ENCODE results near the gene SPESP1.

DNA sequence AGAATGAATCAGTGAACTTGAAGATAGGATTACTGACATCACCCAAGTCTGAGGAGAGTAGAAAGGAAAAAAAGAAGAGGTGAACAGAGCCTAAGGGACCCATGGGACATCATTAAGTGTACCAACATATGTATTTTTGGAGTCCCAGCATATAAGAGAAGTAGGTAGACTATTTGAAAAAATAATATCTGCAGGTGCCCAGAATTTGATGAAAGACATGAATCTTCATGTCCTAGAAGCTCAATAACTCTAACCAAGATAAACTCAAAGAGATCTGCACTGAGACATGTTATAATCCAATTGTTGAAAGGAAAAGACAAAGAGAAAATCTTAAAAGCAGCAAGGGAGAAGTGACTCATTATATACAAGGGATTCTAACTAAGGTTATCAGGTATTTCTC, 39.0 kb downstream of the SPESP1 start:
- TF ChIP-seq, protein P1, sequence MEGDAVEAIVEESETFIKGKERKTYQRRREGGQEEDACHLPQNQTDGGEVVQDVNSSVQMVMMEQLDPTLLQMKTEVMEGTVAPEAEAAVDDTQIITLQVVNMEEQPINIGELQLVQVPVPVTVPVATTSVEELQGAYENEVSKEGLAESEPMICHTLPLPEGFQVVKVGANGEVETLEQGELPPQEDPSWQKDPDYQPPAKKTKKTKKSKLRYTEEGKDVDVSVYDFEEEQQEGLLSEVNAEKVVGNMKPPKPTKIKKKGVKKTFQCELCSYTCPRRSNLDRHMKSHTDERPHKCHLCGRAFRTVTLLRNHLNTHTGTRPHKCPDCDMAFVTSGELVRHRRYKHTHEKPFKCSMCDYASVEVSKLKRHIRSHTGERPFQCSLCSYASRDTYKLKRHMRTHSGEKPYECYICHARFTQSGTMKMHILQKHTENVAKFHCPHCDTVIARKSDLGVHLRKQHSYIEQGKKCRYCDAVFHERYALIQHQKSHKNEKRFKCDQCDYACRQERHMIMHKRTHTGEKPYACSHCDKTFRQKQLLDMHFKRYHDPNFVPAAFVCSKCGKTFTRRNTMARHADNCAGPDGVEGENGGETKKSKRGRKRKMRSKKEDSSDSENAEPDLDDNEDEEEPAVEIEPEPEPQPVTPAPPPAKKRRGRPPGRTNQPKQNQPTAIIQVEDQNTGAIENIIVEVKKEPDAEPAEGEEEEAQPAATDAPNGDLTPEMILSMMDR (IDR thresholded peaks at IDR 0.05), result no peak
- no peak for TF ChIP-seq EP300 (IDR thresholded peaks at IDR 0.05)
- TF ChIP-seq POLR2AphosphoS5 (IDR thresholded peaks at IDR 0.05), result no peak
